ENCODE measurements around the gene CSRP2.

DNA sequence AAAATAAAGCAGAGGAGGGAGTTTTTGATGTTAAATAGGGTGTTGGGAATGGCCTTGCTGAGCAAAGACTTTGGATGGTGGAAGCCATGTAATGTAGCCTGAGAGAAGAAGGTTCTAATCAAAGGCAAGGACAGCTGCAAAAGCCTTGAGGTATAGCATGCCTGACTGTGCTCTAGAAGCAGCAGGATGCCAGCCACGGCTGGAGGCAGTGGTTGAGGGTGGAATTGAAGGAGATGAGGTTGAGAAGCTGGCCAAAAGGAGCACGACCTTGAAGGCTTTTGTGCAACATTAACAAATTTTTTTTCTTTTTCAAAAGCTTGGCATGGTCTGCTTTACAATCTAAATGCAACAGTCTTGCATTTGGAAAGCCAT lies 42.3 kb upstream of the CSRP2 start:
- TF ChIP-seq RFX5 (IDR thresholded peaks at IDR 0.05; ENCODE audit: borderline replicate concordance, low read depth, low read length), result no peak
- no peak for TF ChIP-seq EP300 (IDR thresholded peaks at IDR 0.05; ENCODE audit: borderline replicate concordance in 1 of 2, low read depth in 2 of 2, low read length in 2 of 2)

Measured in H1 (cell line).